CD4-positive, alpha-beta T cell treated with Interleukin-2 at 100 ng/mL for 4 hours (primary cell): Measurements from ENCODE around the gene TJAP1.
"Not testable (repeated sequence)": the region's sequence is repeated elsewhere in the genome, so short reads cannot be mapped to it uniquely, and the experiment has no call there.

Experiments used
- DNase-seq: peaks from one replicate; pipeline ENCODE4 v3.0.0-alpha.2; 2020; ENCODE audit warnings: low spot score

TJAP1 gene

GRCh38 chr6:43506171-43506570 is 28.8 kb downstream of the TJAP1 start:
- no peak for DNase-seq

GRCh38 chr6:43506667-43507471 is 29.5 kb downstream of the TJAP1 start:
- DNase-seq, result peak; percentile 85

GRCh38 chr6:43508481-43509141 is 31.2 kb downstream of the TJAP1 start:
- no peak for DNase-seq

DNA sequence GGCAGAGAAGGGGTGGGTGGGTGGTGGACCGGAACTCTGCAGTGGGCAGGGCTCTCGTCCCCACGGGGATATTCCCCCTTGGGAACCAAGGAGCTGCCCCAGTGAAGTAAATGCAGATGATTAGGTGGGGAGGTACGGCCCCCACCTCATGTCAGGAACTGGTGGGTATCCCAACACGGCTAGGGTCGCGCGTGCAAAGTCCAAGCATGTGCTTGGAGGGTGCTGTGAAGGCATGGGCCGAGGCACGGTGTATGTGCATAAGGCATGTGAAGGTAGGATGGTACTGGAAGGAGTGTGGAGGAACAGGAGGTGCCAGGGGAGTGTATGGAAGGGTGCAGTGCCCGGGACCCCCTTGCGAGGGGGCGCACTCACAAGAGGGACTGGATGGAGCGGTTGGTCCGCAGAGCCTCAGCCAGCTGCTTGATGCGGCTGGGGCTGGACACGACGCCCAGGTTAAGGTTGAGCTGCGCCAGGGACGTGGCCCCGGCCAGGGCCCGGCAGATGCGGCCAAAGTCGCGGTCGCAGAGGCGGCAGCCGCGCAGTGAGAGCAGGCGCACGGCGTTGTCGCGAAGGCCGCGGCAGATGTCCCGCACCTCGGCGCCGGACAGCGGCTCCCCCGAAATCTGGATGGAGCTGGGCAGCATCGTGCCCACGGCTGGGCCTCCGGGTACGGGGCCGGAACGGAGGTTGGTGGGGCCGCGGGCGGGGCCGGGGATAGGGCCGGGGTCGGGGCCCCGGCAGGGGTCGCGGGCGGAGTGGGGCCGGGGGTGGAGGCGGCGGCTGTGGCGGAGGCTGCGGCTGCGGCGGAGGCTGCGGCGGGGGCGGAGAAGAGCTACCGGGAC is 32.0 kb downstream of the TJAP1 start:
- DNase-seq, result no peak

DNA sequence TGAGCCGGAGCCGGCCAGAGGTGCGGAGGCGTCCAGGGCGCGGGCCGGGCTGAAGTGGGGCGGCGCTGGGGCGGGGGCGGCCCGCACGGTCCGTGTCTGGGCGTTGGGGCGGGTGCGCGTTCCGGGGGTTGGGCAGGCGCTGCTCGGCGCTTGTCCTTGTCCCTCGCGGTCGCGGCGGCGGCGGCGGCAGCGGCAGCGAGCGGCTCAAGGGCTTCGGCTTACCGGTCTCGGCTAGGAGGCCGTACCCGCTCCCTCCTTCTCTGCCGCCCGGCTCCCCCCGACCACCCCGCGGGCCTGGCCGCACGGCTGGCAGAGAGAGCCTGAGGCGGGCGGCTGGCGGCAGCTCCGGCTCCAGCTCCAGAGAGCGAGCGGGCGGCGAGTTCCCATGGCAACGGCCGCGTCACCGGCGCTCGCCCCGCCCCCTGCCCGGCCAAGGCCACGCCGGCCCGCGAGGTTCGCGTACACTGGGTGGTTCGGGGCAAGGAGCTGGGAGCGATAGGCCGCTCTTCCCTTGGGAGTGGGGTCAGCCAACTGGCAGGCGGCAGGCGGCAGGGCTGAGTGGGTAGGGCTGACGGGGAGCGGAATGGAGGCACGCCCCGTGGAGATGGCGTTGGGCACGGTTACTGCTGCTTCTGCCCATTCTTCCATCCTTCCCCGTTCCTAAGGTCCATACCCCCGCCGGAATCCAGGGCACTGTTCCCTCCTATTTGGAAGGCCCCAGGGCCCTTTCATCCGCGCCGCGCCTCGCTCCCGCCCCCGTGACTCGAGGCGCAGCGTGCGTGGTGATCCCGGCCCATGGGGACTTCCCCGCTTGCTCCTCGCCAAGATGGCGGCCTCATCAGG is 32.8 kb downstream of the TJAP1 start, which contains the start of gene LRRC73:
Gene LRRC73 (minus strand): TSS at position 363 of the 843 bp plus-strand sequence. CDS start 561 bp downstream, outside the sequence.
- DNase-seq, result peak; percentile 72

DNA sequence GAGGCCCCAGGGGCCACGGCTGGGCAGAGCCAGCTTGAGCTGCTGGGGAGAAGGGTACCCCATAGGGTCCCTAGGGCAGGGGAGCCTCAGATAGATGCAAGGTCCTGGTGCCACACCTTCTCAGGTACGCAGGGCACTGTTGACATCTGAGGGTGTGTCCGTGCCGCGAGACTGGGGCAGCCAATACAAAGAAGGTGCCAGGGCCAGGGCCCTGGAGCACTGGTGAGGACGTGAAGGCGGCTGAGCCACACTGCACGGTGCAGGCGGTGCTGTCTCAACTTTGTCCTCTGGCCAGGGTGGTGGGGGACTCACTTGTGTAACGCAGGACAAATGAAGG is 33.4 kb downstream of the TJAP1 start:
- DNase-seq, result no peak

- no peak for DNase-seq
Observed at GRCh38 chr6:43511824-43512415, 34.5 kb downstream of the TJAP1 start.

DNA sequence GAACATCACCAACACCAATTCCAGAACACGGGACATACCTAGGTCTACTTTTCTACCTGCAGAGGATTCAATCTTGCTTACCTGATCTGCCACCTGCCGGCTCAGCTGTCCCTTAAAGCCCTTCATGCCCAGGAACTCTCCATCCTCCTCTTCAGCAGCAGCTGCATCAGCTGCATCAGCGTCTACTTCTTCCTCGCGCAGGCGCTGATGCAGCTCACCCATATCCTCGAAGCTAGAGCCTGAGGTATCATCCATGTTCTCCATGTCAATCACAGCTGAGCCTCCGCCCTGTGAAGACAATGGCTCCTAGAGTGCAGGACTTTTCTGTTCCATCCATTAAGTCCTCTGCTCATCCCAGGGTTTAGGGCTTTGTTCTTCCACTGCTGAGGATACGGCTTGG is 38.4 kb downstream of the TJAP1 start:
- no peak for DNase-seq

GRCh38 chr6:43516367-43516696 is 39.0 kb downstream of the TJAP1 start:
- DNase-seq, result no peak

DNA sequence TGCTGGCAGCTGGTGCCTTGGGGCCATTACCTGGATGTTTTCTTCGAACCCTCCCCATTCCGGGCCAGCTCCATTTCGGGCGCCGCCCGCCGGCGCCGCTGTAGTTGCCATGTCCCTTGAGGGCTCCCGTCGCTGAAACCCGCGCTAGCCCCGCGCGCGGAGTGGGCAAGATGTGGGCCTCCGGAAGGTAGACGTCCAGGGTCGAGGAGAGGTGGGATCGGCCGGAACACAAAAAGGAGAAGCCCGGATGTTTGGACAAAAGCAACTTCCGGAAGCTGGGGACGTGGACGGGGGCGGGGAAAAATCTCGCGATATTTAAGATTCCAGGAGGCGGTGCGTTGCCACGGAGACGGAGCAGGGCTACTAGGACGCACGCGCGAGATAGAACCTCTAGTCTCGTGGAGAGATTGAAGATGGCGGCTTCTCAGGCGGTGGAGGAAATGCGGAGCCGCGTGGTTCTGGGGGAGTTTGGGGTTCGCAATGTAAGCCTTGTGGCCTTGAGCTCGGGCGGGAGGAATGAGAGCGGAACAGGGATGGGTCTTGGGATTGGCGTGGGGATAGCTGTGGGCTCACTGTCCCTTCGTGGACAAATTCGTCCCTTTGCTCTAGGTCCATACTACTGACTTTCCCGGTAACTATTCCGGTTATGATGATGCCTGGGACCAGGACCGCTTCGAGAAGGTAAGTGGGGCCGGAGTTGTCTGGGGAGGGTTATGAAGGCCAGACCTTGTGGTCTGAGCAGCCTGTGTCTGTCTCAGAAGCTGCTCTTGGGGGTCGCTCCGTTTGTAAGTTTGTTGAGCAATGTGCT is 39.5 kb downstream of the TJAP1 start, which contains the start of the genes POLR1C and YIPF3:
Gene POLR1C (plus strand): TSS at position 393 of the 808 bp plus-strand sequence. CDS start 21 bp downstream, at position 414.
Gene YIPF3 (minus strand): TSS at position 230 of the 808 bp plus-strand sequence. CDS start 119 bp downstream, at position 111.
- DNase-seq, result peak; percentile 96

- DNase-seq, result no peak
Observed at GRCh38 chr6:43517505-43518357, 40.4 kb downstream of the TJAP1 start.

- DNase-seq, result no peak
Observed at GRCh38 chr6:43520097-43520496, 42.7 kb downstream of the TJAP1 start.

DNA sequence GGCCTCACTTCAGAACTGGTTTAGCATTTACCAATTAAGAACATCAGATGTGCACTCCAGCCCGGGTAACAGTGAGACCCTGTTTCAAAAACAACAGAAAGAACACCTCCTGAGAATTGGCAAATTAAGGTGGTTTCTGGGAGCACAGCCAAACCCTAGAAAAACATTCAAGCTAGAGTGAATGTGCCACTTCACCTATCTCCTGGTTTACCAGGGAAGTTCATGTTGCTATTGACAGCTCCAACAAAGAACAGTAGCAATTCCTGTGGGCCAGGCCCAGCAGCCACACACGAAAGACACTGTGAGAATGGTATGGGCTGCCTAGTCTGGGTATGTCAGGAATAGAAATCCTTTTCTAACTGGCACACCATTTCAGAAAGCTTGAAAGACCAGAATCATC is 44.5 kb downstream of the TJAP1 start:
- DNase-seq, result no peak

GRCh38 chr6:43522547-43523261 is 45.3 kb downstream of the TJAP1 start:
- no peak for DNase-seq

DNA sequence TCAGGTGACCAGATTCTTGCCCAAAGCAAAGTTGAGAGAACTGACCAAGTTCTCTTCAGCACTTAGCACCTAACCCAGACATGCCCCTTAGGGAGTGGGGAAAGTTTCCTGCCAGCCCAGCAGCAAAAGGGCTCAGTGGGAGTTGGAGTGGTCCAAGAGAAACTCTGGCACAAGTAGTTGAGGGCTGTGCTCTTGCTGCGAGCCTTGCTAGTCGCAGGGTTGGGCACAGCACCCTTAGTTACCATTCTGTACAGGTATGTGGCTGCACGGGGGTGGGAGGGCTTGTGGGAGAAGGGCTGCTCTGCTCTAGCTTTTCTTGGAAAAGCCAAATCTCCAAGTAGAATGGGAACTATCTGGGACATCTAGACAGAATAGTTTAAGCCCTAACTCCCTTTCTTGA is 45.9 kb downstream of the TJAP1 start:
- no peak for DNase-seq

DNA sequence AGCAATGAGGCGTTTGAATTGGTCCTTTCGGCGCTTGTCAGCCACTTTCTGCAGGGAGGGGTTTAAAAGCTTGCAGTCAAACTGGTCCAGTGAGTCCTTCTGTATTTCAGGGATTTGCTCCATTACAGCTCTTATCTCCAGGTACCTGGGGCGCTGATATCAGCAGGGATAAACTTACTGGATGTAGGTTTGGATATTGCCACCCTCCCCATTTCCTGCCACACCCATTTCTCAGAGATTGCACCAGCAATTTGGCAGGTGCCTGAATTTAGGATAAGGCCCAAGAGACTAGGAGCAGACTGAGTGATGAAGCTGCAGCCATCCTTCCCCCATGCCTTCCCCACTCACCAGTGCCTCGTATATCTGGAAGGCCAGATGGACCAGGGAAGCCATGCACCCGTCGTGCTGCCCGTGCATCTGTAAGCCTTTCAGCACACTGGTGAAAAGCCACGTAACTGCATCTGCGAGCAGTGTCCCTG is 47.2 kb downstream of the TJAP1 start:
- DNase-seq, result no peak

DNA sequence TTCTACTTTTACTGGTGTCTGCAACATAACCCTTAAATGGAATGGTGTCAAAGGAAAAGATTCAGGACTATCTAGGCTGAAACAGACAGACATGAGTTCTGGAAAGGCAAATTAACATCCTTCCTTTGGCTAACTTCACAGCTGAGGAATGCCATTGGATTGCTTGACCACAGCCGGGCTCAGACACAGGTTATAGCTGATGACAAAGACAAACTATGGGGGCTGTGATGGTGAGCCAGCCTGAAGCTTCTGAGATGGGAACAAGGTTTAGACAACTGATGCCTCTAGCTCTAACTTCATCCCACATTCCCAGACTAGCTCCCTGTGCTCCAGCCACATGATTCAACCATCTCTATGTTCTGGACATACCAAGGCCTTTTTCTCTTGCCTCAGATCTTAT is 54.8 kb downstream of the TJAP1 start:
- no peak for DNase-seq

DNA sequence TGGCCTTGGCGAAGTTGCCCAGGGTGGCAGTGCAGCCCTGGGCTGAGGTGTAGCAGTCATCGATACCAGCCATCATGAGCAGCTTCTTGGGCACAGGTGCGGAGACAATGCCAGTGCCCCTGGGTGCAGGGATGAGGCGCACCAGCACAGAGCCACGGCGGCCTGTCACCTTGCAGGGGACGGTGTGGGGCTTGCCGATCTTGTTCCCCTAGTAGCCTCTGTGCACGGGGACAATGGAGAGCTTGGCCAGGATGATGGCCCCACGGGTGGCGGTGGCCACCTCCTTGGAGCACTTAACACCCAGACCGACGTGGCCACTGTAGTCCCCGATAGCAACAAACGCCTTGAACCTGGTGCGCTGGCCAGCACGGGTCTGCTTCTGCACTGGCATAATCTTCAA is 61.6 kb downstream of the TJAP1 start:
- DNase-seq, result not testable (repeated sequence)

- not testable (repeated sequence) for DNase-seq
Observed at GRCh38 chr6:43539409-43539808, 62.0 kb downstream of the TJAP1 start.
